ENCODE results near the gene GLRX. TPM values are rescaled to one million over a fixed set of nuclear protein-coding genes. Genes with fewer than 3 reads are reported as not detected.
A peak's percentile ranks its signal among the peaks of the same experiment; 100 is the strongest.

Gene GLRX
- polyA plus RNA-seq, 3 donors = 386 to 603 (median 555) TPM

DNA sequence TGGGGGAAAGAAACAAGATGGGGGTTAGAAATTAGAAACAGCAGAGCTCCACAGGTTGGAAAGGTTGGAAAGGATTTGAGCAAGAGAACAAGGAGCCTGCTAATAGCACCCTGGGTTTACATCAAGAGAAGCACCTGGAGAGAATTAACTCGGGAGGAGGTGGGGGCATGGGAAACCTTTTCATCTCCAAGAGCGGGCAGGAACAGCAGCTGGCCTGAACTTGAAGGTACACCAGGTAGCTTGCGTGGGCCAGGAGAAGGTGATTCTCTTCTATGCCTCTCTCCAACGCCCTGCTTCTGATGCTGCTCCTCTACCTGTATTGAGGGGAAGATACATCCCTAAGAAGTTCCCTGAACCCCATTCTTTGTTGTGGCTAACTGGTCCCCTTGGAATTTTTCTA is 37.1 kb upstream of the GLRX start:
- Histone ChIP-seq H3K9ac (ENCODE audit: insufficient read depth, low read length, poor library complexity, severe bottlenecking) (no peak overlapping the region), H3K36me3 (replicated peaks in 1 of 2; ENCODE audit: control insufficient read depth in 1 of 2, insufficient read depth in 2 of 2, low read length in 2 of 2) (no peaks in the 10 kb centered on the region), H3K4me3 (replicated peaks in 1 of 3; ENCODE audit: low read depth in 2 of 3, low read length in 3 of 3) (no peak overlapping the region), H3K27ac (ENCODE audit: low read depth in 1 of 2, low read length in 2 of 2) (peak overlapping the region in 1 of 2 donors; percentile 33), H2AFZ (ENCODE audit: insufficient read depth, low read depth, low read length, poor library complexity, severe bottlenecking) (no peak overlapping the region), H3K79me2 (ENCODE audit: insufficient read depth, low read length) (no peaks in the 10 kb centered on the region), H3K4me1 (ENCODE audit: control insufficient read depth in 1 of 2, insufficient read depth in 2 of 2, low read length in 2 of 2) (peaks cover 49 to 60% of the 10 kb centered on the region in 2 donors), H3K27me3 (ENCODE audit: control insufficient read depth in 2 of 2, insufficient read depth in 2 of 2, low read length in 2 of 2) (no peaks in the 10 kb centered on the region), H3K4me2 (replicated peaks; ENCODE audit: extremely low read depth, low read length, poor library complexity, severe bottlenecking) (peak overlapping the region; percentile 24), H4K20me1 (ENCODE audit: insufficient read depth, low read length) (no peaks in the 10 kb centered on the region), H3K9me3 (replicated peaks in 1 of 2; ENCODE audit: control insufficient read depth in 1 of 2, insufficient read depth in 1 of 2, low read length in 2 of 2) (no peaks in the 10 kb centered on the region)
- no peak for DNase-seq
- TF ChIP-seq, protein P1, sequence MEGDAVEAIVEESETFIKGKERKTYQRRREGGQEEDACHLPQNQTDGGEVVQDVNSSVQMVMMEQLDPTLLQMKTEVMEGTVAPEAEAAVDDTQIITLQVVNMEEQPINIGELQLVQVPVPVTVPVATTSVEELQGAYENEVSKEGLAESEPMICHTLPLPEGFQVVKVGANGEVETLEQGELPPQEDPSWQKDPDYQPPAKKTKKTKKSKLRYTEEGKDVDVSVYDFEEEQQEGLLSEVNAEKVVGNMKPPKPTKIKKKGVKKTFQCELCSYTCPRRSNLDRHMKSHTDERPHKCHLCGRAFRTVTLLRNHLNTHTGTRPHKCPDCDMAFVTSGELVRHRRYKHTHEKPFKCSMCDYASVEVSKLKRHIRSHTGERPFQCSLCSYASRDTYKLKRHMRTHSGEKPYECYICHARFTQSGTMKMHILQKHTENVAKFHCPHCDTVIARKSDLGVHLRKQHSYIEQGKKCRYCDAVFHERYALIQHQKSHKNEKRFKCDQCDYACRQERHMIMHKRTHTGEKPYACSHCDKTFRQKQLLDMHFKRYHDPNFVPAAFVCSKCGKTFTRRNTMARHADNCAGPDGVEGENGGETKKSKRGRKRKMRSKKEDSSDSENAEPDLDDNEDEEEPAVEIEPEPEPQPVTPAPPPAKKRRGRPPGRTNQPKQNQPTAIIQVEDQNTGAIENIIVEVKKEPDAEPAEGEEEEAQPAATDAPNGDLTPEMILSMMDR (IDR thresholded peaks at IDR 0.05) = no peak
- H3K27me3 Mint-ChIP-seq (ENCODE audit: low read depth in 3 of 3) = peaks cover 3 to 4% (median 4%) of the 10 kb centered on the region in 3 donors
- intact Hi-C loops (cut with micrococcal nuclease) = loop anchor here (2.0 to 10.0 kb wide), 7 partner anchors 53 to 743 kb away; partner anchors contain the start of gene ELL2 (in 2 of the 2)
- peaks cover 62% of the 10 kb centered on the region for H3K4me1 Mint-ChIP-seq
- peaks cover 0 to 4% (median 0%) of the 10 kb centered on the region in 7 donors for H3K9me3 Mint-ChIP-seq
- 40% methylated on average over 1 of the region's 4 CpGs for WGBS (ENCODE audit: insufficient coverage)
- peak overlapping the region in 1 of 2 donors; percentile 82 for H3K4me3 Mint-ChIP-seq
- H3K36me3 Mint-ChIP-seq = peaks cover 0 to 8% of the 10 kb centered on the region in 2 donors
- H3K27ac Mint-ChIP-seq = peak overlapping the region in 6 of 7 donors; percentile 79 to 97 (median 87)

- no peak overlapping the region for H3K4me3 ChIP-seq (replicated peaks in 1 of 3; ENCODE audit: low read depth in 2 of 3, low read length in 3 of 3)
These were observed 36.4 kb upstream of the GLRX start for GRCh38 chr5:95858661-95859595.

More at GRCh38 chr5:95858661-95859595, 36.4 kb upstream of the GLRX start:
- WGBS (ENCODE audit: insufficient coverage) = 8% methylated on average over 24 of the region's 28 CpGs
- Histone ChIP-seq H2AFZ (ENCODE audit: insufficient read depth, low read depth, low read length, poor library complexity, severe bottlenecking) (no peak overlapping the region), H3K79me2 (ENCODE audit: insufficient read depth, low read length) (no peaks in the 10 kb centered on the region), H3K9ac (ENCODE audit: insufficient read depth, low read length, poor library complexity, severe bottlenecking) (no peak overlapping the region), H3K36me3 (replicated peaks in 1 of 2; ENCODE audit: control insufficient read depth in 1 of 2, insufficient read depth in 2 of 2, low read length in 2 of 2) (no peaks in the 10 kb centered on the region), H3K9me3 (replicated peaks in 1 of 2; ENCODE audit: control insufficient read depth in 1 of 2, insufficient read depth in 1 of 2, low read length in 2 of 2) (no peaks in the 10 kb centered on the region), H3K27ac (ENCODE audit: low read depth in 1 of 2, low read length in 2 of 2) (peak overlapping the region in 1 of 2 donors; percentile 33), H3K4me2 (replicated peaks; ENCODE audit: extremely low read depth, low read length, poor library complexity, severe bottlenecking) (peak overlapping the region; percentile 24), H4K20me1 (ENCODE audit: insufficient read depth, low read length) (no peaks in the 10 kb centered on the region), H3K4me1 (ENCODE audit: control insufficient read depth in 1 of 2, insufficient read depth in 2 of 2, low read length in 2 of 2) (peaks cover 47 to 53% of the 10 kb centered on the region in 2 donors), H3K27me3 (ENCODE audit: control insufficient read depth in 2 of 2, insufficient read depth in 2 of 2, low read length in 2 of 2) (no peaks in the 10 kb centered on the region)
- Mint-ChIP-seq H3K27ac (peak overlapping the region; percentile 54 to 97 (median 87)), H3K9me3 (peaks cover 0 to 4% (median 0%) of the 10 kb centered on the region in 7 donors), H3K36me3 (peaks cover 0 to 8% of the 10 kb centered on the region in 2 donors), H3K27me3 (ENCODE audit: low read depth in 3 of 3) (peaks cover 4 to 5% (median 4%) of the 10 kb centered on the region in 3 donors), H3K4me1 (peaks cover 55% of the 10 kb centered on the region), H3K4me3 (peak overlapping the region; percentile 47 to 82)
- TF ChIP-seq, protein P1 (IDR thresholded peaks at IDR 0.05) = peak; percentile 91
- peak; percentile 96 to 99 (median 97) for DNase-seq
- intact Hi-C loops (cut with micrococcal nuclease) = loop anchor here (2.0 to 10.0 kb wide), 6 partner anchors 58 to 743 kb away; partner anchors contain the start of gene ELL2 (in 2 of the 2)

Measured in CD14-positive monocyte (primary cell).